ENCODE data around the gene CDH23.
"Not testable (repeated sequence)": the region's sequence is repeated elsewhere in the genome, so short reads cannot be mapped to it uniquely, and the experiment has no call there.

CDH23 gene

GRCh38 chr10:71848325-71849275, 451.9 kb downstream of the CDH23 start:
- DNase-seq = no peak

- no peak for DNase-seq
Observed at GRCh38 chr10:71849461-71849908, 452.8 kb downstream of the CDH23 start.

GRCh38 chr10:71850021-71850742, 453.5 kb downstream of the CDH23 start:
- DNase-seq = no peak

GRCh38 chr10:71850743-71851464, 454.2 kb downstream of the CDH23 start, which contains the start of gene PSAP:
Gene PSAP, minus strand, starts transcription at chr10:71851251. Its CDS starts 30 bp downstream, at chr10:71851221.
- DNase-seq = peak; percentile 44

- not testable (repeated sequence) for DNase-seq
Observed at GRCh38 chr10:71851465-71852095, 454.9 kb downstream of the CDH23 start.

GRCh38 chr10:71852355-71852937, 455.7 kb downstream of the CDH23 start:
- no peak for DNase-seq

GRCh38 chr10:71854031-71854430, 457.3 kb downstream of the CDH23 start:
- DNase-seq = no peak

- no peak for DNase-seq
Observed at GRCh38 chr10:71856619-71857018, 459.9 kb downstream of the CDH23 start.

GRCh38 chr10:71857934-71858890, 461.5 kb downstream of the CDH23 start:
- no peak for DNase-seq

GRCh38 chr10:71860243-71861029, 463.7 kb downstream of the CDH23 start:
- no peak for DNase-seq

- DNase-seq = no peak
Observed at GRCh38 chr10:71863203-71863602, 466.5 kb downstream of the CDH23 start.

GRCh38 chr10:71864911-71865361, 468.2 kb downstream of the CDH23 start:
- DNase-seq = no peak

All from NCI-H524 treated with DMSO at 0.1 percent for 48 hours (cell line).